HG03025 (cell line): ENCODE measurements around the gene UBE2J2.

ENCODE experiments used
- ATAC-seq: cut with Tn5 transposase; IDR thresholded peaks from one replicate; pipeline ENCODE4 v1.9.1; 2021; ENCODE audit warnings: mild to moderate bottlenecking, moderate library complexity; ENCODE audit not compliant: unreplicated experiment, low FRiP score

The UBE2J2 gene

DNA sequence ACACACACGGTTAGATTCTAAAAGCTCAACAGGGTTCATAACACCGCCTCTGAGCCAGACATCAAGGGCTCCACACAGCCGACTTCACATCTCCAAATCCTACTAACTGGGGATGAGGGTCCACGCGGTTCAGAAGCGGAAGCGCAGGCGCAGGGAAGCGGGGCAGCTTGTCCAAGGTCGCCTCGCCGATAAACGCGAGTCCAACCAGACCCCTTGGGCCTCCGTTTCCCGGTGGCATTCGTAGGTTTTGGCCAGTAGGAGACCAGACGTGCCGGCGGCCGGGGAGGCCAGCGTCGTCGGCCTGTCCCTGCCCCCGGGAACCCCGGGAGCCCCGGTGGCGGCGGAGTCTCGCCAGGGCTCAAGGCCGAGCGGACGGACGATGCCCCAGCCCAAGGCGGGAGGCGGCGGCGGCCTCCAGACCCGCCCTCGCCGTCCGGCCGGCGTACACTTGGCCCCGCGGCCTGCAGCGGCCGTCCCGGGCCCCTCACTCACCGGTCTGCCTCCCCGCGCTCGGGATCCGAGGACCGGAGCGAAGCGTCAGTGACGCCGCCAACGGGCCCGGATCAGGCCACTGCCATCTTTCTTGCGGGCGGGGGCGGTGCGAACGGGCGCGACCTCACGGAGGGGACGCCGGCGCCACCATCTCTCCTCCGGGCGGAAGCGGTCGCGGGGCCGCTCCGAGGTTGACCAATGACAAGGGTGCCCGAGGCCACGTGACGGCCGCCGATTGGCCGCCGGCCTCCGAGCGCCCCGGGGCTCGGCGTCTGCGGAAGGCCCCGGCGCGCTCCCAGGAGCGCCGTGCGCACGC, 42.0 kb downstream of the UBE2J2 start, which contains the start of gene SDF4:
SDF4 (minus strand) TSS at position 602 of the 808 bp plus-strand sequence. CDS start 3,229 bp downstream, outside the sequence.
- peak; percentile 70 for ATAC-seq

- no peak for ATAC-seq
These were observed 42.8 kb downstream of the UBE2J2 start for GRCh38 chr1:1230656-1231399.

DNA sequence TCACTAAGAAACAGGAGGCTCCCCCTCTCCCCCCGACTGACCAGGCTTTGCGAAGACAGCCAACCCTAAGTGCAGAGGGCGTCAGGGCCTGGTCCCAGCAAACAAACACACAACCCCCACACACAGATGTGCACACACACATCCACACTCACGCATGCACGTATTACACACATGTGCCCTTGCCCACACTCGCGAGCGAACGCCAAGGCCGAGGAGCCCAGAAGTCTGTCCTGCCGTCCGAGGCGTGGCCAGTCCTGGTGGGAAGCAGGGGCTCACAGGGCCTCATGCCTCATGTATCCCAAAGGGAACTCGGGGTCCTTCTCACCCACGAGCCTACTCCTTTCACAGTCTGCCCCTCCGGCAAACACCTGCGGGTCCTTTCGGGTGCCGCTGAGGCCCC, 43.9 kb downstream of the UBE2J2 start:
- no peak for ATAC-seq

- ATAC-seq: no peak
These were observed 44.9 kb downstream of the UBE2J2 start for GRCh38 chr1:1228596-1229321.

DNA sequence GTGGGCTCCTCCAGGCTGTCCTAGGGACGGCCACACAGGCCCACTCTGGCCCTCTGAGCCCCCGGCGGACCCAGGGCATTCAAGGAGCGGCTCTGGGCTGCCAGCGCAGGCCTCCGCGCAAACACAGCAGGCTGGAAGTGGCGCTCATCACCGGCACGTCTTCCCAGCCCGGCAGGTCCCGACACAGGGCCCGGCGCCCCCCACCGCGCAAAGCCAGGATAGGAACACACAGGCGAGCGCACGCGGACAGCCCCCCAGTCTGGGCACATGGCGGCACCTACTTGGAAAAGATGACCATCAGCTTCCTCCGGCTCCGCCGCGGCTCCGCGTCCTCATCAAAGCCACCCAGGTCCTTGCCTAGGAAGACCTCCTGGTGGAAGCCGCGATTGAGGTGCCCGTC, 45.5 kb downstream of the UBE2J2 start:
- no peak for ATAC-seq

DNA sequence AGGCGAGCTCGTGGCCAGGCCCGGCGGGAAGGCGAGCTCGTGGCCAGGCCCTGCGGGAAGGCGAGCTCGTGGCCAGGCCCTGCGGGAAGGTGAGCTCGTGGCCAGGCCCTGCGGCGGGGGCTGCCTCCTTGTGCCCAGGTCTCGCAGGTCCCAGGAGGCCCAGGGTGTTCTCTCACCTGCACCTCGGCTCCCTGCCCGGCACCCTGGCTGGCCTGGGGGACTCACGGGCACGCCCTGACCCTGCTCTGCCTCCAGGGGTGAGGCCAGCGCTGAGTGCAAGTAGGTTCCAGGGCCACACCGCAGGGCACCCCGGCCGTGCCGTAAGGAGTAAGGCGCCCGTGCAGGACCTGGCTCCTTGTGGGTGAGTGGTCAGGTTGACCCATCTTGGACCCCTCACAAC, 46.3 kb downstream of the UBE2J2 start:
- ATAC-seq: no peak

DNA sequence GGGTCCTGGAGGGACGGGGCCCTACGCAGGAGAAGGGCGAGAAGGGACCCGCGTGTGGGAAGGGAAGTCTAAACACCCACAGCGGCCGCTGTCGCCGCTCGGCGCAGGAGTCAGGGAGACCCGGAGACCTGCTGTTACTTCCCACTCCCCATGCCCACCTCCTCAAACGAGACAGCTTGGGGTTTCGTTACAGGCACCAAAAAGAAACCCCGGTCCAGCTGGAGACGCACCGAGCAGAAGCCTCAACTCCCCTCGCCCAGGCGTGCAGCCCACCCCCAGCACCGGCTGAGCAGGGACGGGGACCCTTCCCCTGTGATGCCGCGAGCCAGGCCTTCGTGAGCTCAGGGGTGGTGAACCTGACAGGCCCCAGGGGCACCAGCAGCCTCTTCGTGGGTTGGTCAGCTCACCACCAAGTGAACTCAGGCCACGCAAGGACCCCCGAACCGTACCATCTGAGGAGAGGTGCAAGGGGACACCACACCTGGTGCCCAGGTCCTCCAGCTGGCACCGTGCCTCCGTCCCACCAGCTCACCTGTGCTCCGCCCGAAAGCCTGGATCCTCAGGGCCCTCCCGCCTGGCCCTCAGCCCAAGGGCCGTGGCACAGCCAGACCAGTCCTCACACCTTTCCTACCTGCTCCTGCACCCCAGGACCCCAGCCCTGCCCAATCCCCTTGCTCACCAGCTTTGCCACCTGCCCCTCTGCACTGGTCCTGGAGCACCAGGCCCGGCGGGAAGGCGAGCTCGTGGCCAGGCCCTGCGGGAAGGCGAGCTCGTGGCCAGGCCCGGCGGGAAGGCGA, 46.9 kb downstream of the UBE2J2 start:
- ATAC-seq: no peak

DNA sequence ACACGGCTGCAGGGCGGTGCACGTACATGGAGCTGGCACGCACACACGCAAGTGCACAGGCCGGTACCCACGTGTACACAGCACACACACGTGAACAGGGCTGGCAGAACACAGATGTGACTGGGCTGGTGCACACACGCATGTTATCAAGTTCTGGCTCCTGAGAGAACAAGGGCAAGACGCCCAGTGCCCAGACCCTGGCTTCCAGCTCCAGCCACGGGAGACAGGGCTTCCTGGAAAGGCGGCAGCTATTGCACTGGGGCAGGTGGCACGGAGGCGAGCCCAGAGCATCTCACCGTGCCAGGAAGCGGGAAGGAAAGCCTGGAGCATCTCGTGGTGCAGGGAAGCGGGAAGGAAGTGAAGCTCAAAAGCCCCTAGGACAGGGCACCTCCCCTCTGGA, 47.7 kb downstream of the UBE2J2 start:
- ATAC-seq: no peak

DNA sequence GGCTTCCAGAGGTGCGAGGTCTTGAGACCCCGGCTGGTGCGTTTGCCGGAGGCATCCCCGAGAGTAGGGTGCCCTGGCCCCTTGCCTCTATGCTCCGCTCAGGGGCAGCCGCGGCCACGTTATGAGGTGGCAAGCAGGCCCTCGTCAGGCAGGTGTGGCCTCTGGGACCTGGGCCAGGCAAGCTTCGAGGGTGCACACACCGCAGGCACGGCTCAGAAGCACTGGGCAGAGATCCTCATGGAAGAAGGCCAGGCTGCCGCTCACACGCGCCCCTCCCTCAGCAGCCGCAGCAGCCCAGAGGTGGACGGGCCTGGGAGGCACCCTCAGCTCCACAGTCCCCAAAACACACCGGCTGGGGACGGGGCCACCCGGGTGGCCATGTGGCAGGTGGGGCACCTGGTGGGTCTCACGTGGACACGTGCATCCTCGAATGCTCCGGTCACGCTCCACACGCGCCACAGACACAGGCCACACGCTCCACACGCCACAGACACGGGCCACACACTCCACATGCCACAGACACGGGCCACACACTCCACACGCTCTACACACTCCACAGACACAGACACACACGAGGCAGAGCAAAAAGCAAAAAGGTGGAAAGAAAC, 48.3 kb downstream of the UBE2J2 start:
- ATAC-seq: no peak

DNA sequence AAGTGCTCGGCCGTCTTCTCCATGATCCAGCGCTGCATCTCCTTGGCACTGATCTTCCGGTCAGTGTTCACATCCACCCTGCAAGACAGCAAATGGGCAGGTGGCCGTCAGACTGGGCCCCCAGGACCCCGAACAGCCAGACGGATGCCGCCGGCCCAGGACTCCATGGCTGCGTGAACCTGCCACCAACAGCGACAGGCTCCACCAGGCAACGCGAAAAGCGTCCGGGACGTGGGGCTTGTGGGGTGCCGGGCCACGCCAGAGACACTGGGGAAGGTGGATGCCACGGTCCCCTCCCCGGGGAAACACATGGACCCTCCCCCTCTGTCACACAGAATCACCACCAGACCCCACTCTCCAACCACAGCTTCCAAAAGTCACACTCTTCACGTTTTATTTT, 49.8 kb downstream of the UBE2J2 start:
- ATAC-seq: no peak

DNA sequence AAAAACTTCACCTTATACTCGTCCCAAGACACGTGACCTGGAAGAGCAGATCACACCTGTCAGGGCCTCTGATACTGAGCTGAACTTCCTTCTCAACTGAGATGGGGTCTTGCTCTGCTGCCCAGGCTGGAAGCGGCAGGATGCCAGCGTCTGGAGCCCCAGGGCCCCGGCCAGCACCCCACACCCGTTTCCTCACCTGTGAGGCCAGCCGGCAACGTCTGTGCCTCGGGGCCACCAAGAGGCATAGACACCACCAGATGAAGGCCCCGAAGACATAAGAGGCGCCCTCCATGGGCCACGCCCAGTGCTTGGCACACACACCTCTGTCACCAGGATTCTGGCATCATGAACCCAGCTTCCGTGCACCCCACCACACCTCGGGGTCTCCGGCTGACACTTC, 50.3 kb downstream of the UBE2J2 start:
- ATAC-seq: no peak

- no peak for ATAC-seq
These were observed 51.0 kb downstream of the UBE2J2 start for GRCh38 chr1:1222575-1223225.

DNA sequence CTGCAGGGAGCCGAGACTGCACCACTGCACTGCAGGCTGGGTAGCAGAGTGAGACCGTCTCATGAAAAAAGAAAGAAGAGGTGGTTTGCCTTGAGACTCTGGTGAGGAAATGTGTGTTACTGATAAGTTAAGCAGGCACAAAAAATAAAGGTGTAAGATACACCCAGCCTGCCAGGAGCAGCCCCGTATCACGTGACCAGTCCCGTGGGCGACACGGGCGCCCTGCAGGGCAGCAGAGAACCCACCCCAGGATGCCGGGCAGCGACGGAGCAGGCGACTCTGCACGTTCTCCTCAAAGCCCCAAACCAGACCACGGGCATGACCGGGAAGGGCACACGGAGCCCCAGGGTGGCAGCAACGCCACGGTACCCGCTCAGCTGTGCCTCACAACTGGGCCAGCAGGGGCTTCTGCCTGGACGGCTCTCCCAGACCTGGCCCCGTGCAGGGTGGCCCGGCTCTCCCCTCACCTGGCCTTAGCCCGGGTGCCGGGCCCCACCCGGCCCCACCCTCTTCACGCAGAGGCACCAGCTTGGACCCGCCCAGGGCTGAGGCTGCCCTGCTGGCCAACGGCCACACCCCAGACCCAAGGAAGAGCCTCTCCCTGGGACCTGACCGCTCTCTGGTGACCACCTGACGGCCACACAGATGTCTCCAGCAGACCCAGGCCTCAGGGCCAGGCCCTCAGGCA, 51.6 kb downstream of the UBE2J2 start:
- ATAC-seq: no peak

DNA sequence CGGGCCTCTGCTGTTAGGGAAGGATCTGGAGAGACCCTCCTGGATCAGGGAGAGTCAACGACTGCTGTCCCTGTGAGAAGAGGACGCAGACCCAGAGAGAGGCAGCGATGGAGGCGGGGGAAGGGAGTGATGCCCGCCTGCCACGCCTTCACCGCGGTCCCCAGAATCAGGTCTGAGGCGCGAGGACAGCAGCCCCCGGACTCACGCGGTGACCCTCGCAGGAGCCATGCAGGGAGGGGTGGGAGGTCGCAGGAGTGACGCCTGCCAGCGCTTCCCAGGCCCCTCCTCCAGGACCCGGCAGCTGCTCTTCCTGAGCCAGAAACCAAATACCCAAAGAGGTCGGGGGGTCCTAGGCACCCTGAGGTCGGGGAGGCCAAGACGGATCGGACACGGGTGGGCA, 53.5 kb downstream of the UBE2J2 start:
- no peak for ATAC-seq

DNA sequence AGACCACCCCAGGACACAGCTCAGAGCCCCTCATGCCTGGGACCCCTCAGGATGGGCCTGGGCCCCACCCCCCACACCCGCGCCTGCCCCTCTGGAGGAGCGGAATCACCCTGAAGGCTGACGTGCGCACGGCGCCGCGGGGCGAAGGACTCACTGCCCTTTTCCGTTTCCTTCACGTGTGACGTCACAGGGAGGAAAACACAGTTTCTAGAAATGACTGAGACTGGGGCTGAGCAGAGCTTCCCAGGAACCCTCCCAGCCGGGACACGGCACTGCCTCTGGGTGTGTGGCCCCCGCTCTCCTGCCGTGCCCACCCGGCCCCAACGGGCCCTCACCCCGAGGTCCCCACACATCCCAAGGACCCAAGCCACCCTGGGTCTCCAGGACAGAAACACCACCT, 54.3 kb downstream of the UBE2J2 start:
- ATAC-seq: no peak

GRCh38 chr1:1218524-1219200, 55.0 kb downstream of the UBE2J2 start:
- no peak for ATAC-seq

DNA sequence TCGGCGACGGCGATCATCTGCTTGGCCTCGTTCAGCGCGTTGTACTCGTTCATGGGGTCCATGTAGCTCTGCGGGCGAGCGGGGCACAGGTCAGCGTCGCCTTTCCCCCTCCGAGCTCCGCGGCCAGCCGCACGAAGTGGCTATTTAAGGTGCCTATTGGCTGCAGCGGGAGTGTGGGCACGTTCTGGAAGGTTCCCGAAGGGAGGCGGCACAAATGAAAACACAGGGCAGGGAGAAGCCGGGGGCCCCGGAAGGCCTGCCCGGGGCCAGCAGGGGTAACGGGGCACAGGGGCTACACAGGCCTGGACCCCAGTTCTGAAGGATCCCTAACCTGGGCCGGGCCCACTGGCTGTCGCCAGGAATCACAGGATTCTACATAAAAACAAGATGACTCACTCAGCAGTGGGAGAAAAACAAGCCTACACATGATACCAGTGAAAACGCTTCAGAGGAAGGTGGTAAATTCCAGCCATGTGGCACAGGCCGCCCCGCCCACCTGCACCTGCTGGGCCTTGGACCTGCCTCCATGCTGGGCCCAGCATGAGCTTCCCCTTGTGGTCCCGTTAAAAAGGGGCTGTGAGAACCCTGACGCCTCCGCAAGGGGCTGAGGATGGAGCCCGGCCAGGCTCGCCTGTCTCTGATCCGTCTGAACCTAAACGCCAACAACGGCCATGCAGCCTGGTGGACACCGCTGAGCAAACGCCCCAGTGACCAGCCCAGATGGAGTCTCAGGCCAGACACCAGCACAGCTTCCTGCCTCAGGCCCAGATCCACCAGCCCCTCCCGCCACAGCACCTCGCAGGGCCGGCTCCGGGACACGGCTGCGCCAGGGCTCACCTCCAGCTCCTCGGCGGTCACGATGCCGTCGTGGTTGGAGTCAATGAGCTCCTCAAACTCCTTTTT, 55.8 kb downstream of the UBE2J2 start:
- ATAC-seq: no peak
